Measurements from ENCODE around the gene HS3ST4. TPM values are rescaled to one million over a fixed set of nuclear protein-coding genes. Genes with fewer than 3 reads are reported as not detected.

HS3ST4 gene
- total RNA-seq, 2 experiments from 2014 or later = not detected

- no peak overlapping the region for H3K4me3 Mint-ChIP-seq
- no peak overlapping the region for H3K27ac Mint-ChIP-seq
- H3K36me3 Mint-ChIP-seq (ENCODE audit: low read depth) = no peaks in the 10 kb centered on the region
- TF ChIP-seq CTCF (IDR thresholded peaks at IDR 0.05) = no peak
- no peaks in the 10 kb centered on the region for H3K4me1 Mint-ChIP-seq (ENCODE audit: low read depth)
- DNase-seq (no peak), ATAC-seq (no peak)
- CTCF ChIA-PET = no interaction called here
- peaks cover 6% of the 10 kb centered on the region for H3K27me3 Mint-ChIP-seq
- H3K9me3 Mint-ChIP-seq = peaks cover 16% of the 10 kb centered on the region
- intact Hi-C loops (cut with micrococcal nuclease) = no loop called here
- POLR2A ChIA-PET = no interaction called here
Observed at GRCh38 chr16:25886598-25886997, 194.8 kb downstream of the HS3ST4 start.

- DNase-seq (no peak), ATAC-seq (no peak)
- peaks cover 9% of the 10 kb centered on the region for H3K27me3 Mint-ChIP-seq
- no peak overlapping the region for H3K27ac Mint-ChIP-seq
- intact Hi-C loops (cut with micrococcal nuclease) = no loop called here
- ChIA-PET POLR2A (no interaction called here), CTCF (no interaction called here)
- H3K36me3 Mint-ChIP-seq (ENCODE audit: low read depth) = no peaks in the 10 kb centered on the region
- peaks cover 16% of the 10 kb centered on the region for H3K9me3 Mint-ChIP-seq
- H3K4me3 Mint-ChIP-seq = no peak overlapping the region
- no peaks in the 10 kb centered on the region for H3K4me1 Mint-ChIP-seq (ENCODE audit: low read depth)
- no peak for TF ChIP-seq CTCF (IDR thresholded peaks at IDR 0.05)
Observed at GRCh38 chr16:25888868-25889267, 197.1 kb downstream of the HS3ST4 start.

- intact Hi-C loops (cut with micrococcal nuclease) = no loop called here
- ATAC-seq (no peak), DNase-seq (no peak)
- POLR2A ChIA-PET = no interaction called here
- Mint-ChIP-seq H3K4me3 (no peak overlapping the region), H3K36me3 (ENCODE audit: low read depth) (no peaks in the 10 kb centered on the region), H3K27me3 (peaks cover 18% of the 10 kb centered on the region), H3K4me1 (ENCODE audit: low read depth) (no peaks in the 10 kb centered on the region), H3K9me3 (peaks cover 16% of the 10 kb centered on the region), H3K27ac (no peak overlapping the region)
- TF ChIP-seq CTCF (IDR thresholded peaks at IDR 0.05) = no peak
- CTCF ChIA-PET = no interaction called here
Observed at GRCh38 chr16:25893332-25893731, 201.6 kb downstream of the HS3ST4 start.

- ATAC-seq = no peak
- Mint-ChIP-seq H3K27me3 (peaks cover 20% of the 10 kb centered on the region), H3K4me3 (no peak overlapping the region), H3K4me1 (ENCODE audit: low read depth) (no peaks in the 10 kb centered on the region), H3K36me3 (ENCODE audit: low read depth) (no peaks in the 10 kb centered on the region), H3K27ac (no peak overlapping the region), H3K9me3 (peaks cover 16% of the 10 kb centered on the region)
- POLR2A ChIA-PET = no interaction called here
- DNase-seq = no peak
- CTCF ChIA-PET = no interaction called here
- intact Hi-C loops (cut with micrococcal nuclease) = no loop called here
- TF ChIP-seq CTCF (IDR thresholded peaks at IDR 0.05) = no peak
Observed at GRCh38 chr16:25894093-25894492, 202.3 kb downstream of the HS3ST4 start.

- TF ChIP-seq CTCF (IDR thresholded peaks at IDR 0.05) = no peak
- Mint-ChIP-seq H3K4me1 (ENCODE audit: low read depth) (no peaks in the 10 kb centered on the region), H3K27ac (no peak overlapping the region), H3K36me3 (ENCODE audit: low read depth) (no peaks in the 10 kb centered on the region), H3K4me3 (no peak overlapping the region), H3K9me3 (peaks cover 6% of the 10 kb centered on the region), H3K27me3 (peaks cover 20% of the 10 kb centered on the region)
- DNase-seq (no peak), ATAC-seq (no peak)
- POLR2A ChIA-PET = no interaction called here
- intact Hi-C loops (cut with micrococcal nuclease) = no loop called here
- CTCF ChIA-PET = no interaction called here
Observed at GRCh38 chr16:25895380-25895779, 203.6 kb downstream of the HS3ST4 start.

Measured in activated CD8-positive, alpha-beta T cell treated with anti-CD3 and anti-CD28 coated beads for 36 hours (primary cell).